ENCODE data around the gene SEMA3C. TPM values are rescaled to one million over a fixed set of nuclear protein-coding genes. Genes with fewer than 3 reads are reported as not detected.

SEMA3C gene
- total RNA-seq, 2 donors from 2014 or later = 0.09 to 0.15 TPM

DNA sequence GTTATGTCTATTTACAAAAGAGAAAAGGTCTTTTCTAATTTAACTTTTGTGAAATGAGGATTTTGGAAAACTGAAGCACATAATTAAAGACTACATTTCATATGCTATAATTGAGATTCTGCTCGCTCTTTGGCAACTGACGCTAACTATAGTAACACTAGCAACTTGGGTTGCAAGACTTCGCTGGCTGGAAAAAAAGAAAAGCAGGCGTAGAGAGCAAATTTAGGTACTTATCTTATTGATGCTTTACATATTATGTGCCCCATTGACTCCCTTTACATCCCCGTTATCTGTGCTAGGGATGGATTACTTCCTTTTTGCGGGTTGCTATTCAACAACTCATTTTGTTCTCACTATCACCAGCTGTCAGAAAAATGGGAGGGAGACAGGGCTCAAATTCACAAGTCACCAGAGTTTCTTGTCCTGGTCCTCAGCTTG lies 10.5 kb downstream of the SEMA3C start:
- no peaks in the 10 kb centered on the region for H3K27me3 ChIP-seq (ENCODE audit: control insufficient read depth, insufficient read depth, low read length, poor library complexity, severe bottlenecking)
- H3K4me1 ChIP-seq (ENCODE audit: control insufficient read depth, insufficient read depth, low read length) = peaks cover 4% of the 10 kb centered on the region
- no peak overlapping the region for H3K4me3 ChIP-seq (ENCODE audit: low read length)
- peaks cover 2% of the 10 kb centered on the region for H3K27me3 Mint-ChIP-seq (ENCODE audit: insufficient read depth)
- no peaks in the 10 kb centered on the region for H3K4me1 Mint-ChIP-seq
- H3K9me3 Mint-ChIP-seq = no peaks in the 10 kb centered on the region
- no peak overlapping the region for H3K27ac Mint-ChIP-seq
- H3K27ac ChIP-seq (ENCODE audit: low read depth, low read length) = no peak overlapping the region
- TF ChIP-seq, protein P1, sequence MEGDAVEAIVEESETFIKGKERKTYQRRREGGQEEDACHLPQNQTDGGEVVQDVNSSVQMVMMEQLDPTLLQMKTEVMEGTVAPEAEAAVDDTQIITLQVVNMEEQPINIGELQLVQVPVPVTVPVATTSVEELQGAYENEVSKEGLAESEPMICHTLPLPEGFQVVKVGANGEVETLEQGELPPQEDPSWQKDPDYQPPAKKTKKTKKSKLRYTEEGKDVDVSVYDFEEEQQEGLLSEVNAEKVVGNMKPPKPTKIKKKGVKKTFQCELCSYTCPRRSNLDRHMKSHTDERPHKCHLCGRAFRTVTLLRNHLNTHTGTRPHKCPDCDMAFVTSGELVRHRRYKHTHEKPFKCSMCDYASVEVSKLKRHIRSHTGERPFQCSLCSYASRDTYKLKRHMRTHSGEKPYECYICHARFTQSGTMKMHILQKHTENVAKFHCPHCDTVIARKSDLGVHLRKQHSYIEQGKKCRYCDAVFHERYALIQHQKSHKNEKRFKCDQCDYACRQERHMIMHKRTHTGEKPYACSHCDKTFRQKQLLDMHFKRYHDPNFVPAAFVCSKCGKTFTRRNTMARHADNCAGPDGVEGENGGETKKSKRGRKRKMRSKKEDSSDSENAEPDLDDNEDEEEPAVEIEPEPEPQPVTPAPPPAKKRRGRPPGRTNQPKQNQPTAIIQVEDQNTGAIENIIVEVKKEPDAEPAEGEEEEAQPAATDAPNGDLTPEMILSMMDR (conservative IDR thresholded peaks at IDR 0.05) = no peak
- DNase-seq = no peak
- no peak overlapping the region for H3K4me3 Mint-ChIP-seq
- no peaks in the 10 kb centered on the region for H3K36me3 ChIP-seq (ENCODE audit: control insufficient read depth, insufficient read depth, low read length)
- no peaks in the 10 kb centered on the region for H3K9me3 ChIP-seq (ENCODE audit: control insufficient read depth, low read length)
- 88% methylated on average over 6 of the region's 6 CpGs; no CpG with 5 or more reads in 1 of the 2 experiments for WGBS, 2 experiments (ENCODE audit: insufficient coverage in 1 of 2, insufficient read length in 1 of 2)
- no peak overlapping the region for H3K9ac ChIP-seq (ENCODE audit: extremely low read depth, low read length, poor library complexity, severe bottlenecking)
- H3K36me3 Mint-ChIP-seq (ENCODE audit: low read depth) = no peaks in the 10 kb centered on the region

GRCh38 chr7:80907612-80908011 lies 11.2 kb downstream of the SEMA3C start:
- no peak overlapping the region for H3K4me3 Mint-ChIP-seq
- peaks cover 4% of the 10 kb centered on the region for H3K4me1 ChIP-seq (ENCODE audit: control insufficient read depth, insufficient read depth, low read length)
- H3K9ac ChIP-seq (ENCODE audit: extremely low read depth, low read length, poor library complexity, severe bottlenecking) = no peak overlapping the region
- H3K27me3 Mint-ChIP-seq (ENCODE audit: insufficient read depth) = peaks cover 2% of the 10 kb centered on the region
- H3K27ac Mint-ChIP-seq = no peak overlapping the region
- no peak for DNase-seq
- TF ChIP-seq, protein P1 (conservative IDR thresholded peaks at IDR 0.05) = no peak
- H3K4me3 ChIP-seq (ENCODE audit: low read length) = no peak overlapping the region
- 91 to 100% methylated on average over 1 to 3 of the region's 4 CpGs for WGBS, 2 experiments (ENCODE audit: insufficient coverage in 1 of 2, insufficient read length in 1 of 2)
- no peaks in the 10 kb centered on the region for H3K9me3 ChIP-seq (ENCODE audit: control insufficient read depth, low read length)
- no peaks in the 10 kb centered on the region for H3K4me1 Mint-ChIP-seq
- no peaks in the 10 kb centered on the region for H3K27me3 ChIP-seq (ENCODE audit: control insufficient read depth, insufficient read depth, low read length, poor library complexity, severe bottlenecking)
- H3K9me3 Mint-ChIP-seq = no peaks in the 10 kb centered on the region
- H3K27ac ChIP-seq (ENCODE audit: low read depth, low read length) = no peak overlapping the region
- no peaks in the 10 kb centered on the region for H3K36me3 Mint-ChIP-seq (ENCODE audit: low read depth)
- no peaks in the 10 kb centered on the region for H3K36me3 ChIP-seq (ENCODE audit: control insufficient read depth, insufficient read depth, low read length)

GRCh38 chr7:80907141-80907601 lies 11.7 kb downstream of the SEMA3C start:
- TF ChIP-seq, protein P1 (conservative IDR thresholded peaks at IDR 0.05) = no peak
- no peak overlapping the region for H3K27ac Mint-ChIP-seq
- no peak overlapping the region for H3K27ac ChIP-seq (ENCODE audit: low read depth, low read length)
- H3K9me3 Mint-ChIP-seq = no peaks in the 10 kb centered on the region
- H3K27me3 ChIP-seq (ENCODE audit: control insufficient read depth, insufficient read depth, low read length, poor library complexity, severe bottlenecking) = no peaks in the 10 kb centered on the region
- H3K9me3 ChIP-seq (ENCODE audit: control insufficient read depth, low read length) = no peaks in the 10 kb centered on the region
- peaks cover 4% of the 10 kb centered on the region for H3K4me1 ChIP-seq (ENCODE audit: control insufficient read depth, insufficient read depth, low read length)
- H3K36me3 ChIP-seq (ENCODE audit: control insufficient read depth, insufficient read depth, low read length) = no peaks in the 10 kb centered on the region
- no peaks in the 10 kb centered on the region for H3K36me3 Mint-ChIP-seq (ENCODE audit: low read depth)
- H3K27me3 Mint-ChIP-seq (ENCODE audit: insufficient read depth) = peaks cover 2% of the 10 kb centered on the region
- H3K4me3 Mint-ChIP-seq = no peak overlapping the region
- no peak for DNase-seq
- no peak overlapping the region for H3K4me3 ChIP-seq (ENCODE audit: low read length)
- 93 to 100% methylated on average over 3 to 4 of the region's 4 CpGs for WGBS, 2 experiments (ENCODE audit: insufficient coverage in 1 of 2, insufficient read length in 1 of 2)
- no peaks in the 10 kb centered on the region for H3K4me1 Mint-ChIP-seq
- no peak overlapping the region for H3K9ac ChIP-seq (ENCODE audit: extremely low read depth, low read length, poor library complexity, severe bottlenecking)
